GM19023 (cell line): ENCODE results near the gene CDR2L.
"Not testable (repeated sequence)": the region's sequence is repeated elsewhere in the genome, so short reads cannot be mapped to it uniquely, and the experiment has no call there.

Source experiments
- ATAC-seq: cut with Tn5 transposase; IDR thresholded peaks from one replicate; pipeline ENCODE4 v1.9.1; 2021; ENCODE audit warnings: mild to moderate bottlenecking, moderate library complexity; ENCODE audit not compliant: unreplicated experiment

CDR2L gene

DNA sequence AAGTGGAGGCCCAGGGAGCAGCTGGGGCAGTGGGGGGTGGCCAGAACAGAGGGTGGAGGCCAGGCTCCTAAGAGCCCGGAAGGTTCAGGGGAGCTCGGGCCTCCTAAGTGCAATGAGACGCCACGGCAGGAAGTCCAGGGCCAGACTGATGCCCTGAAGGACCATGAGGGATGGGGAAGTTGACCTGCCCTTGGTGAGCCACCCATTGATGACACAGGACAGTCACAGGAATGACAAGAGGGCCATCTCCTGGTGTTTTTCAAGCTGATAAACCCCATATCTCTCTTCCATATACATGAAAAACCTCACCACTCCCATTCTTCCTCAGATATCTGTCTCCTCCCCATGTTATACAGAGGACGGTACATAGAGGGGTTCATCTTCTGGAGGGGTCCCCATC lies 19.2 kb downstream of the CDR2L start:
- ATAC-seq = no peak

DNA sequence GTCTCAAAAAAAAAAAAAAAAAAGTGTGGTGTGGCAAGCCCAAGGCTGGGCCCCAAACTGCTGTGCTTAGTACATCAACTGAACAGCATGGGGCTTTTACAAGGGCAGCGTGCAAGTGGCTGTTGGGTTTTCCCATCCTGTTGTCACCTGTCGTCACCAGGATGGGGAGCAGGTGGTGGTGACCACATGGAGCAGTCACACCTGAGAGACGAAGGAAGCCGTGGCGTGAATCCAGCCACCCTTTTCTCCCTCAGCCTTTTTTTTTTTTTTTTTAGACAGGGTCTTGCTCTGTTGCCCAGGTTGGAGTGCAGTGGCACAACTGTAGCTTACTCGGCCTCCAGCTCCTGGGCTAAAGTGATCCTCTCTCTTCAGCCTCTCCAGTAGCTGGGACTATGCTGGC lies 20.9 kb downstream of the CDR2L start:
- ATAC-seq = no peak

DNA sequence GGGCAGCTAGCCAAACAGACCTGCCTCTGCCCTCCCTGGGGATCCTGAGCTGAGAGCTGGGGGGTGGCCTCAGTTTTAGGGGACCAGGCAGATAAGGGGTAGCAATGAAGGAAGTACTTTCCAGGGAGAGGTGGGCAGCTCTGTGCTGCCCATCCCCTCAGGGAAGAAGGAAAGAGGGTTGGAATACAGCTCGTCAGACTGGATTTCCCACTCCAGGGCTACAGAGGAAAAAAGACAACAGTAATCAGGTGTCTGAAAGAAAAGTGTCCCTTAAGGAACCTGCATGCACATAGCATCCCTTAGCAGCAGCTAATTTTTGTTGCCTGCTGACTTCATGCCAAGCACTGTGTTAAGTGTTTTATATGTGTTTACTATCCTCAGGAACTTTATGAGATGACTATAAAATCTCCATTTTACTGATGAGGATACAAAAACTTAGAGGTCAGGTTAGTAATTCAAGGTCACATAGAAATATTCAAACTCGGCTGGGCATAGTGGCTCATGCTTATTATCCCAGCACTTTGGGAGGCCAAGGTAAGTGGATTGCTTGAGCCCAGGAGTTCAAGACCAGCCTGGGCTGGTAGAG lies 21.8 kb downstream of the CDR2L start:
- ATAC-seq = no peak

DNA sequence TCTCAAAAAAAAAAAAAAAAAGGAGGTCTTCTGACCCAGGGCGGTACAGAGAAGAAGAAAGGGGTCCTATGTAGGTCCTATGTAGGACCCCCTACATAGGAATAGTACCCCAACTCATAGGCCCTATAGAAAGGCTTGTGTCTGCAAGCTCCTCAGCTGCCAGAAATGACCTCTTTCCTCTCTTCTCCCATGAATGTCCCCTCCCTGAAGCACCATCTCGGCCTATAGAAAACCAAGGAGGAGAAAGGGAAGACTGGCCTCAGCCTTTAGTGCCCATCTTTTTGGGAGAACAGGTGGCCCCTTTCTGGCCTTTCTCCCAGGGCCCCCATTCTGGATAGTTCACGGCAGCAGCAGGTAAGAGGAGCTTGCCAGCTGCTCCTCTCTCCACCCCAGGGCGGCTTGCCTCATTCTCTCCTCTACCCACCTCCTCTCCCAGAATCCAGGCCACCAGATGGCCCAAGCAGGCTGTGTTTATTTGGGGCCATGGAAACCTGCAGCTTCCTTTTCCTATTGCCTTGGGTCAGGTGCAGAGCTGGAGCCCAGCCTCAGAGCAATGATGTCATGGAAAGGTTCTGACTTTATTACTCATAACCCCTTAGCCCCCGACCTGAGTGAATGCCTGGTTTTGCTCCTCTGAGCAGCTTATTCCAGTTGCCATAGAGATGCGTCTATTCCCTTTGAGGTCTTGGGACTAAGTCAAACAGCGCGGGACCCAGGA lies 23.4 kb downstream of the CDR2L start:
- no peak for ATAC-seq

DNA sequence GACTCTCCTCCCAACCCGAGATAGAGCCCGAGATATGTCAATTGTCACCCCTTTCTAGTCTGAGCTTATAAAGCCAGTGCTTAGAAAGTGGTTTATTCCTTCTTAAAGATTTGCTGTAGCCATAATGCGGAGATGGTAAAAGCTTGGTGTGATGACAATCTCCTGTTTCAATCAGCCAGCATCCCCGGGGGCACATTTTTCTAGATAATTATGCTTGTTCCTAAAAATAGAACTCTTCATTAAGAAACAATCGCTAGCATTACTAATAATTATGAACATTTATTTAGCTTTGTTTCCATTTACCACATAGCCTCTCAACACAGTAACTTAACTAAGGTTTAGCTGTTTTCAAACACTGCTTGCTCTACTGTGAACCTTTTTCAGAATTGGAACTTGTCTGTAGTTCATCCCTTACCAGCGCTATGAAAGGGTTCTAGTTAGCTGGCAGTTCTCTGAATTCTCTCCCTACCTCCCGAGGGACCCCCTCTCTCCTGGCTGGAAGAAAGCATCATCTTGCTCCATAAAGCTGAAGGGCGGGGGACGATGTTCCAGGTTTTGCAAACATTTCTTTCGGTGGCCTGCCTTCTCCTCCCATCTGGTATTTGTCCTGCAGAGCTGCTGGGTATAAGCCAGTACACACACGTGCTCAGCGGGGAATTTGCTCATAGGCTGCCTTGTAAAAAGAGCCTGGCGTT lies 24.1 kb downstream of the CDR2L start:
- no peak for ATAC-seq

DNA sequence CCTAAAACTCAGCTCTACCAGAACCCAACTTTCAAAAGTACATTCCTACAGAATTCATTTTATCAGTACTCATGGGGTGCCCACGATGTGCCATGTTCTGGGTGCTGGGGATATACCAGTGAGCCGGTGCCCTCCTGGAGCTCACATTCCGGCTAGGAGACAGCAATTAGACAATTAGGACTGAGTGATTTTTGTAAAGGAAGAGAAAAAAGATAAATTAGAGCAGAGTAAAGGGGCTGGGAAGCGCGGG lies 24.6 kb downstream of the CDR2L start:
- no peak for ATAC-seq

DNA sequence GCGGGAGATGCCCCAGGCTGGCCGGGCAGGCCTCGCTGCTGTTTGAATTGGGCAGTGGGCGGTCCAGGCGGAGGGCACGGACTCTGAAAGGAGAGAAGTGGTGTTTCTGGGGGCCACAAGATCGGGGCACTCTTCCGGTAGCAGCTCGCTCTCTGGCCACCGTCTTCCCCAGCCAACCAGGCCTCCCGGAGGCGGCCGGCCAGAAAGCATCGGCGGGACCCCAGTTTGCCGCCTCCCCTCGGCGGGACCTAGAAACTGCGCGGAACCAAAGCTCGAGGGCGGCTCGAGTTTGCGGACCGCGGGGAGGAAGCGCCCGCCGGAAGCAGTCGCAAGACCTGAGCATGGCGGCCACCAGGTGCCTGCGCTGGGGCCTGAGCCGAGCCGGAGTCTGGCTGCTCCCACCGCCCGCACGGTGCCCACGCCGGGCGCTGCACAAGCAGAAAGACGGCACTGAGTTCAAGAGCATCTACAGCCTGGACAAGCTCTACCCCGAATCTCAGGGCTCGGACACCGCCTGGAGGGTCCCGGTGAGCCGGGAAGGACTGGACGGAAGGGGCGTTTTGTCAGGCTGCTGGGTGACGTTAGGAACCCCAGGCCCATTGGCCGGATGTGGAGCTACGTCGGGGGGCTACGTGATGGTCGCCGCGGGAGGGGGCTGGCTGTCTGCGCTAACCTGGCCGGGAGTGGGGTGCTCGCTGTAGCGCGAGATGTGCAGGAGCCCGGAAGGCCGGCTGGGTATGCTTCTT lies 25.1 kb downstream of the CDR2L start, which contains the start of gene MRPL58:
Gene MRPL58 (plus strand): TSS at position 325 of the 746 bp plus-strand sequence. CDS start 17 bp downstream, at position 342.
- peak; percentile 88 for ATAC-seq

DNA sequence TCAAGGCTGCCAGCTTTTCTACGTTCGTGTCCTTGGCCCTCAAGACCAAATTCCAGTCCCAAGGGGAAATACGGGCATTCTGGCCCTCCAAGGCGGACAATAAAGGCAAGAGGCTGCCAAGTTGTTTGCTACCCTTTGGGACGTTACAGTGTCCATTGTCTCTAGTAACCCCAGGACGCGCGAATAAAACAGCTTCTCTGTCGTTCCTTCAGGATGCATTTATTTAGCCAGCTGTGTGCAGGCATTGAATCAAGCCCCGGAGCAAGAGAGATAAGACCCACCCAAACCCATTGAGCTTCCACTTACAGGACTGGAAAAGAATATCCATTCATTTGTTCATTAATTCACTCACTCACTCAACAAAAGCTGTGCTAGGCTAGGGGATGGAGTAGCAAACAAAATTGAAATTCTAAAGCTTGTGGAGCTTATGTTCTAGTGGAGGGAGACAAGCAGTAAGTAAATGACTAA lies 25.7 kb downstream of the CDR2L start:
- no peak for ATAC-seq

DNA sequence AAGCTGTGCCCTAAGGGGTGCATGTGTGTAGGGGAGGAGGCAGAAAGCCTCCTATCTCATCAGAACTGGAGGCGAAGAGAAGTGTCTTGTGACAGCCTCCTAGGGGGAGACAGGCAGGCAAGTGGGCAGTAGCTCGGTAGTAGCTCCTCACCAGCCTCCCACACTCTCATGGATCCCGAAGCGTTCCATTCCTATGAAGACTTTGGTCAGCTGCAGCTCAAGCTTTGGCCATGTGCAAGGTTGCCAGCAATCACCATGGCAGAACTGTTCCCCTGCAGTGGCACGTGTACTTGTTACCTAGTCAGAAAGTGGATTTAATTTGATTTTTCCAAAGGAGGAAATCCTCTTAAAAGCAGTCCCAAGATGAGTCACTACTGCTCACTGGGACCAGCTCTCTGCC lies 31.7 kb downstream of the CDR2L start:
- no peak for ATAC-seq

DNA sequence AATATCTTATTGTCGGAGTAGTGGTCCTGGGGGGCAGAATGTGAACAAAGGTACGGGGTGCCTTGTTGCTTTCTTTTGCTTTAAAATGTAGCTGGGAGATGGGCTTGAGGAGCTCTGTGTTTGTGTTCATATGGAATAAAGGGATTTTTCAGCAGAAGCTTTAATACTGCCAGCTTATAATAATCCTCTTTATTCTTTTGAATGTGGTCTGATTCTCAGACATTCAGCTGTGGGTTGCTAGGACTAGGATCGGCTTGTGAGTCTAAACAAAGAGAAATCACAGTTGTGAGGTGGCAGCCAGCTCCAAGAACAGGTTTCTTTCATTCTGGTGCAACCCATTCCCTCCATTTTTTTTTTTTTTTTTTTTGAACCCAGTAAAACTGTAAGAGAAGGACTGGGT lies 32.3 kb downstream of the CDR2L start:
- ATAC-seq = no peak

DNA sequence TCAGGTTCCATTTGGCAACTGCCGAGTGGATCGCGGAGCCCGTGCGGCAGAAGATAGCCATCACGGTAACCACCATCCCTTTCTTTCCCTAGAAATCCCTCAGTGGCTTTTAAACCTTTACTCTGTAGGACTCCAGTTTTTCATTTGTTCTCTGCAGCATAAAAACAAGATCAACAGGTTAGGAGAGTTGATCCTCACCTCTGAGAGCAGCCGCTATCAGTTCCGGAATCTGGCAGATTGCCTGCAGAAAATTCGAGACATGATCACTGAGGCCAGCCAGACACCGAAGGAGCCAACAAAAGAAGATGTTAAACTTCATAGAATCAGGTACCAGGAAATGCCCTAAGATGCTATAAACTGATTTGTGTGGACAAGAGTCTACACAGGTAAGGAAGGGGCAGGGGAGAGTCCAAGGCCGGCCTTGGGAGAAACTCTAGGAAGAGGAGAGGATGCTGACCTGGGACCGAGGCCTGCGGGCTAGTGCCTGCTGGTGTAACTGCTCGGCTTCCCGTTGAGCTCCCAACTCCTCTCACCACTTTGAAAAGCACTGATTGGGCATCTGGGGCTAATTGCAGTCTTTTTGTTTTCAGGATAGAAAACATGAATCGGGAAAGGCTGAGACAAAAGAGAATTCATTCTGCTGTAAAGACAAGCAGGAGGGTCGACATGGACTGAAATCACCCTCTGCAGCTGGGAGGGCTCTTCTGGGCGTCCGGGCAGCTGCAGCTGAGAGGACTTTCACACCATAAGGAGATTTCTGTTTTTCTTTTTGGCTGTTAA lies 33.1 kb downstream of the CDR2L start:
- no peak for ATAC-seq

DNA sequence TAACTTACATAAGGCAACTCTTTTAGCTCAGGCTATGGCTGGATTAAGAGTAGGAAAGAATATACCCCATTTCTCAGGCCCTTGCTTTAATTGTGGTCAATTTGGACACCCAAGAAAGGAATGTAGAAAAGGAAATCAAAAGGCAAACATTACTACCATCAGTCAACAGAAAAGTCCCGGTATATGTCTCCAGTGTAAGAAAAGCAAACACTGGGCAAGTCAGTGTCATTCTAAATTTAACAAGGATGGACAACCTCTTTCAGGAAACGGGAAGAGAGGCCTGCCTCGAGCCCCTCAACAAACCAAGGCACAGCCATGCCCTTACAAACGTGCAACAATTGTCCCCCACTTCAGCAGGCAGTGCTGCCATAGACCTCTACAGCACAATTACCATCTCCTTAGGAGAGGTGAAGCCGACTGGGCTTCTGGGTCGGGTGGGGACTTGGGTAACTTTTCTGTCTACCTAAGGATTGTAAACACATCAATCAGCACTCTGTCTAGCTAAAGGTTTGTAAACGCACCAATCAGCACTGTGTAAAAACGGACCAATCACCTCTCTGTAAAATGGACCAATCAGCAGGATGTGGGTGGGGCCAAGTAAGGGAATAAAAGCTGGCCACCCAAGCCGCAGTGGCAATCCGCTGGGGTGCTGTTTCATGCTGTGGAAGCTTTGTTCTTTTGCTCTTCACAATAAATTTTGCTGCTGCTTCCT lies 37.4 kb downstream of the CDR2L start:
- no peak for ATAC-seq

DNA sequence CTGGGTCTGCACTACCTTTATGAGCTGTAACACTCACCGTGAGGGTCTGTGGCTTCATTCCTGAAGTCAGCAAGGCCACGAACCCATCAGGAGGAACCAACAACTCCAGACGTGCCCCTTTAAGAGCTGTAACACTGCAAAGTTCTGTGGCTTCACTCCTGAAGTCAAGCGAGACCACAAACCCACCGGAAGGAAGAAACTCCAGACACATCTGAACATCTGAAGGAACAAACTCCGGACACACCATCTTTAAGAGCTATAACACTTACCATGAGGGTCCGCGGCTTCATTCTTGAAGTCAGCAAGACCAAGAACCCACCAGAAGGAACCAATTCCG lies 37.9 kb downstream of the CDR2L start:
- not testable (repeated sequence) for ATAC-seq

DNA sequence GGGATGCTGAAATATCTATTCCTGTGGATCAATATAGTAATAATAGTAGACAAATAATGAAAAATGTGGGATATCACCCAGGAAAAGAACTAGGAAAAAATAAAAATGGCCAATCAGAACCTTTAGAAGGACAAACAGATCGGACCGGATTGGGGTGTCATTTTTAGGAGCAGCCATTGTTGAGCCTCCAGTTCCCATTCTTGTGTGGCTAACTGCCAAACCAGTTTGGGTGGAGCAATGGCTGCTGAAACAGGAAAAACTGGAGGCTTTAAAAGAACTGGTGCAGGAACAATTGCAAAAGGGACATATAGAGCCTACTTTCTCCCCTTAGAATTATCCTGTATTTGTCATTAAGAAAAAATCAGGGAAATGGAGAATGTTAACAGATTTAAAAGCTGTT lies 39.2 kb downstream of the CDR2L start:
- not testable (repeated sequence) for ATAC-seq

DNA sequence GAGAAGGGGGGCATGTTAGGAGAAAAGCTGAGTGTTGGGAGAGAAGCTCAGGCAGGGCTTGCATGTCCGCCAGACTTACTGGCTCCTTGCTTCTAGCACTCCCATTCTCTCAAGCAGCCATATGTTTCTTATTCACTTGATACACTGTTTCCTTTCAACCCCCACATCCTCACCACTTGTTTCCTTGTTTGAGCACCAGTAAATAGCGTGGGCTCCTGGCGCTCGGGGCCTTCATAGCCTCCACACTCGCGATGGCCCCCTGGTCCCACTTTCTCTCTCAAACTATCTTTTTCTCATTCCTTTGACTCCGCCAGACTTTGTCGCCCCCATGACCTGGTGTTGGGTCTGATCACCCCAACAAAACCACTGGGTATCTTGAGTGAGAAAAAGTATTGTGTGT lies 42.7 kb downstream of the CDR2L start:
- ATAC-seq = no peak

DNA sequence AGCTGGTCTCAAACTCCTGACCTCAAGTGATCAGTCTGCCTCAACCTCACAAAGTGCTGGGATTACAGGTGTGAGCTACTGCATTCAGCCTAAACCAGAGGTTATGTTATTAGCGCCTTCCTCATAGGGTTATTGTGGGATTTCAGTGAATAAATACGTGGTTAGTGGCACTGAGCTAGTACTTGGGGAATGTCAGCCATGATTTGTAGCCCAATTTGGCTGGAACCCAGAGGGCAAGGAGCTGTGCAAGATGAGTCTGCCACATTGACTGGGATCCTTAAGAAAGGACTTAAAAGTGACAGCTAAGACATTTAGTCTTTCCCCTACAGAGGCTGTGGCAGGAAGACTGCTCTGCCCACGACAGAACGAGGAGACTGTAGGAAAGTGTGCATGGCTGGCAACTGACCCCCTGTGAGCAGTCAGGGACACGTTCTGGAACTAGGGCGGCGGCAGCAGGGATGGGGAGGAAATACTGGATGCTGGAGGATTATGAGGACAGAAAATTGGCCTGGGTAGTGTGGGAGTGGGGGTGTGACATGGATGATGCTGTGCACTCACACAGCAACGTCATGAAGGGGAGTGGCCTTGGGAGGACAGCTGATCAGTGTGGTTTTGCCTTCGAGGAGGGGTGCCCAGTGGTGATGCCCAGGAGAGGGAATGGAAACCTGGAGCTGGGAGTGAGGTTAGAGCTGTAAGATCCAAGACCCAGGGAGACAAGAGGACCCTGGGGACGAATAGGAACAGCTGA lies 44.7 kb downstream of the CDR2L start:
- ATAC-seq = no peak

DNA sequence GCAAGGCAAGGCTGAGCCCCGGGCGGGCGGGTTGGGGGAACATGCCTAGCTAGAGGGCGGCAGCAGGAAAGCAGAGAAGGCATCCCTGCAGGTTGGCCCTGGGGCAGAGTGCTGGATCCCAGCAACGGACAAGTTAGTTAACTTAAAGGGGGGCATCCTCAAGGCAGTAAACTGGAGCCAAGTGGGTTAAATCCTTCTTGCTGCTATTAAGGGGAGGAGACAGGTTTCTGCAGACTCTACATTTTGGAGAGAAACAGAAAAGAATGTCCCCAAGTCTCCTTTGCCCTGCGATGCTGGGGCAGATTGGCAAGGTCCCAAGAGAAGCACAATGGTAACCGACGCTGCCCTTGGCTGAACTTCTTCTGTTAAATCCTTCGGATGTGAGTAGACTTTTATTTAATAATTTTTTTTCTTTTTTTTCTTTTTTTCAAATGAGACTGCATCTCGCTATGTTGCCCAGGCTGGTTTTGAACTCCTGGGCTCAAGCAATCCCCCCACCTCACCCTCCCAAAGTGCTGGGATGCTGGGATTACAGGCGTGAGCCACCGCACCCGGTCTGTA lies 45.4 kb downstream of the CDR2L start:
- no peak for ATAC-seq

DNA sequence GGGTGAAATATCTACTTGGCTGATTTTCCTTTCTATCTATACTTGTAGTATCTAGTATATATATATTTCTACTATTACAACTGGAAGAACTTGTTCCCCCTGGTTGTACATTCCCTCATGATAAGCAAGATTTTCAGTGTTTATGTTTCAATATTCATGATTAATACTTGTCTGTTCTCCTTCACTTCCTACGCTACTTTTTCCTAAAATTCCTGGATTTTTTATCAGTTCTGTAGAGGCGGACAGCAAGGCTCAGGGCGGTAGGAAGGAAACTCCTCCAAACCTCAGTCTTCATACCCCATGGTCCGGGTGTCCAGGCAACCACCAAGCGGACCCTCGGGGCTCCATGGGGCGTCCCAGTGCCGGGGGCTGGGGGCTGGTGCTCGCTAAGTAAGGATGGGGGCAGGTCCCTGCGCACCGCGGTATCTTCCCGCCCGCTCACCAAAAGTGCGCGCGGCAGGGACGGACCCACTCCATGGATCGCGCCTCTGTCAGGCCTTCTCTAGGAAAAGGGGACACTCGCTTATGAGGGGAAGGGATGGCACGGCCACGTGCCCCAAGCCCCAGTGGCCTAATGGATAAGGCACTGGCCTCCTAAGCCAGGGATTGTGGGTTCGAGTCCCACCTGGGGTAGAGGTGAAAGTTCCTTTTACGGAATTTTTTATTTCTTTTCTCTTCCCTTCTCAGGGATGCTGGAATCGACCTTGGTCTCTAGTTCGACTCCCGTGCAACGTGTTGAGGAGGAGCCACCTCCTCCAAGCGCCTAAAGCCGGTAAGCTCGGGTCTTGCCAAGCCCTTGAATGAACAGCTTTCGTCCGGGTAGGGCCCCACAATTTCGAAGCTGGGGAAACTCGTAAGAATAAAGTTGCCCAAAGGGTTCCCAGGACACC lies 46.2 kb downstream of the CDR2L start:
- peak; percentile 38 for ATAC-seq
